Activated CD4-positive, alpha-beta memory T cell treated with anti-CD3 and anti-CD28 coated beads, Interleukin-2, amount 10 ng/mL, durations not matched to agents 7 days and 5 days (primary cell): Measurements from ENCODE around the gene SLC26A2. TPM values are rescaled to one million over a fixed set of nuclear protein-coding genes. Genes with fewer than 3 reads are reported as not detected.
"Not testable (repeated sequence)": the region's sequence is repeated elsewhere in the genome, so short reads cannot be mapped to it uniquely, and the experiment has no call there.

ENCODE experiments used
- CTCF ChIA-PET: fragments of 350-600 bp; sonication (Branson Sonifier 250); formaldehyde crosslinking; loops from one replicate; lab custom pipeline; 2021; ENCODE audit warnings: antibody characterized with exemption, inconsistent platforms; lab: Charles Lee
- POLR2A ChIA-PET: fragments of 350-600 bp; sonication (Branson Sonifier 250); formaldehyde crosslinking; loops from one replicate; lab custom pipeline; 2021; ENCODE audit warnings: antibody characterized with exemption; lab: Charles Lee
- DNase-seq: peaks from one replicate; pipeline ENCODE4 v3.0.0-alpha.2; 2020
- H3K27ac Mint-ChIP-seq: one replicate; pipeline ENCODE4 v1.8.0; 2021; ENCODE audit warnings: mild to moderate bottlenecking, mixed read lengths
- H3K27me3 Mint-ChIP-seq: one replicate; pipeline ENCODE4 v1.8.0; 2021; ENCODE audit warnings: mixed read lengths
- H3K36me3 Mint-ChIP-seq: one replicate; pipeline ENCODE4 v1.8.0; 2021; ENCODE audit warnings: low read depth, mixed read lengths
- H3K4me1 Mint-ChIP-seq: one replicate; pipeline ENCODE4 v1.8.0; 2021; ENCODE audit warnings: mixed read lengths
- H3K4me3 Mint-ChIP-seq: one replicate; pipeline ENCODE4 v1.8.0; 2021; ENCODE audit warnings: mild to moderate bottlenecking, mixed read lengths
- H3K9me3 Mint-ChIP-seq: one replicate; pipeline ENCODE4 v1.8.0; 2021; ENCODE audit warnings: mixed read lengths
- total RNA-seq, 2 experiments: library from RNA; stranded (reverse); gene quantifications; one replicate each; pipeline ENCODE4 v1.2.3, GENCODE V29; 2021

The SLC26A2 gene
- total RNA-seq, 2 experiments from 2014 or later, result 8.3 to 8.4 TPM

- H3K36me3 Mint-ChIP-seq, result peaks cover 68% of the 10 kb centered on the region
- CTCF ChIA-PET, result interaction anchor here (1.1 to 1.8 kb wide), 4 partner anchors 13 to 197 kb away, joined by 3 to 5 read pairs (median 4); no protein-coding TSS in a partner anchor
- no peaks in the 10 kb centered on the region for H3K9me3 Mint-ChIP-seq
- POLR2A ChIA-PET, result interaction anchor here (0.9 to 1.4 kb wide), 5 partner anchors 10 to 21 kb away, joined by 3 to 5 read pairs (median 3); partner anchors contain the start of genes HMGXB3 and TIGD6
- H3K27ac Mint-ChIP-seq, result peak overlapping the region; percentile 33
- H3K27me3 Mint-ChIP-seq, result no peaks in the 10 kb centered on the region
- DNase-seq, result no peak
- peaks cover 20% of the 10 kb centered on the region for H3K4me1 Mint-ChIP-seq
- no peak overlapping the region for H3K4me3 Mint-ChIP-seq
These were observed 61.1 kb downstream of the SLC26A2 start for GRCh38 chr5:150021491-150022157.

GRCh38 chr5:150022158-150022531, 61.6 kb downstream of the SLC26A2 start:
- Mint-ChIP-seq H3K27me3 (no peaks in the 10 kb centered on the region), H3K36me3 (peaks cover 66% of the 10 kb centered on the region), H3K9me3 (no peaks in the 10 kb centered on the region), H3K4me3 (no peak overlapping the region), H3K27ac (peak overlapping the region; percentile 33), H3K4me1 (peaks cover 20% of the 10 kb centered on the region)
- CTCF ChIA-PET, result interaction anchor here (0.6 to 1.8 kb wide), 4 partner anchors 20 to 1059 kb away, joined by 3 to 5 read pairs (median 4); no protein-coding TSS in a partner anchor
- DNase-seq, result no peak
- POLR2A ChIA-PET, result interaction anchor here (0.9 to 1.4 kb wide), 4 partner anchors 9 to 21 kb away, joined by 3 to 4 read pairs (median 4); no protein-coding TSS in a partner anchor

- ChIA-PET POLR2A (interaction anchor here (0.9 to 1.4 kb wide), 4 partner anchors 8 to 22 kb away, joined by 3 to 4 read pairs (median 4); partner anchors contain the start of genes HMGXB3 and TIGD6), CTCF (interaction anchor here (0.6 to 1.7 kb wide), 4 partner anchors 14 to 1059 kb away, joined by 3 to 5 read pairs (median 3); no protein-coding TSS in a partner anchor)
- no peak overlapping the region for H3K4me3 Mint-ChIP-seq
- no peaks in the 10 kb centered on the region for H3K27me3 Mint-ChIP-seq
- peaks cover 65% of the 10 kb centered on the region for H3K36me3 Mint-ChIP-seq
- H3K27ac Mint-ChIP-seq, result peak overlapping the region; percentile 33
- no peak for DNase-seq
- peaks cover 20% of the 10 kb centered on the region for H3K4me1 Mint-ChIP-seq
- no peaks in the 10 kb centered on the region for H3K9me3 Mint-ChIP-seq
These were observed 62.1 kb downstream of the SLC26A2 start for GRCh38 chr5:150022681-150023080.

GRCh38 chr5:150023136-150023535, 62.6 kb downstream of the SLC26A2 start:
- peaks cover 70% of the 10 kb centered on the region for H3K36me3 Mint-ChIP-seq
- CTCF ChIA-PET, result interaction anchor here (0.9 to 1.7 kb wide), 5 partner anchors 14 to 195 kb away, joined by 3 to 5 read pairs (median 3); no protein-coding TSS in a partner anchor
- DNase-seq, result no peak
- no peak overlapping the region for H3K27ac Mint-ChIP-seq
- peaks cover 20% of the 10 kb centered on the region for H3K4me1 Mint-ChIP-seq
- no peak overlapping the region for H3K4me3 Mint-ChIP-seq
- POLR2A ChIA-PET, result interaction anchor here (1.1 to 1.4 kb wide), 2 partner anchors 11 to 23 kb away, joined by 4 read pairs; partner anchors contain the start of genes HMGXB3 and TIGD6
- no peaks in the 10 kb centered on the region for H3K9me3 Mint-ChIP-seq
- H3K27me3 Mint-ChIP-seq, result no peaks in the 10 kb centered on the region

- no peak for DNase-seq
- no peak overlapping the region for H3K27ac Mint-ChIP-seq
- H3K36me3 Mint-ChIP-seq, result peaks cover 67% of the 10 kb centered on the region
- no peak overlapping the region for H3K4me3 Mint-ChIP-seq
- H3K4me1 Mint-ChIP-seq, result peaks cover 20% of the 10 kb centered on the region
- no peaks in the 10 kb centered on the region for H3K9me3 Mint-ChIP-seq
- H3K27me3 Mint-ChIP-seq, result no peaks in the 10 kb centered on the region
- CTCF ChIA-PET, result interaction anchor here (1.4 kb wide), 1 partner anchor 97 kb away, joined by 3 read pairs; no protein-coding TSS in a partner anchor
- POLR2A ChIA-PET, result no interaction called here
These were observed 63.9 kb downstream of the SLC26A2 start for GRCh38 chr5:150024346-150024984.

GRCh38 chr5:150026682-150027172, 66.2 kb downstream of the SLC26A2 start:
- peaks cover 9% of the 10 kb centered on the region for H3K4me1 Mint-ChIP-seq
- ChIA-PET POLR2A (interaction anchor here (1.2 kb wide), 1 partner anchor 13 kb away, joined by 3 read pairs; no protein-coding TSS in a partner anchor), CTCF (no interaction called here)
- H3K4me3 Mint-ChIP-seq, result no peak overlapping the region
- no peaks in the 10 kb centered on the region for H3K27me3 Mint-ChIP-seq
- no peaks in the 10 kb centered on the region for H3K9me3 Mint-ChIP-seq
- no peak overlapping the region for H3K27ac Mint-ChIP-seq
- no peak for DNase-seq
- peaks cover 64% of the 10 kb centered on the region for H3K36me3 Mint-ChIP-seq

GRCh38 chr5:150028047-150028446, 67.5 kb downstream of the SLC26A2 start:
- CTCF ChIA-PET, result interaction anchor here (1.0 to 1.3 kb wide), 2 partner anchors 13 to 135 kb away, joined by 3 to 4 read pairs; no protein-coding TSS in a partner anchor
- DNase-seq, H3K27ac Mint-ChIP-seq, H3K9me3 Mint-ChIP-seq, H3K4me1 Mint-ChIP-seq, H3K4me3 Mint-ChIP-seq, H3K27me3 Mint-ChIP-seq, POLR2A ChIA-PET: not testable (repeated sequence)
- H3K36me3 Mint-ChIP-seq, result peaks cover 62% of the 10 kb centered on the region

- no peak overlapping the region for H3K4me3 Mint-ChIP-seq
- H3K27me3 Mint-ChIP-seq, result no peaks in the 10 kb centered on the region
- no peaks in the 10 kb centered on the region for H3K4me1 Mint-ChIP-seq
- H3K9me3 Mint-ChIP-seq, result no peaks in the 10 kb centered on the region
- H3K36me3 Mint-ChIP-seq, result peaks cover 83% of the 10 kb centered on the region
- ChIA-PET CTCF (interaction anchor here (1.4 to 1.6 kb wide), 2 partner anchors 12 to 37 kb away, joined by 3 to 4 read pairs; no protein-coding TSS in a partner anchor), POLR2A (interaction anchor here (1.2 kb wide), 1 partner anchor 11 kb away, joined by 4 read pairs; no protein-coding TSS in a partner anchor)
- H3K27ac Mint-ChIP-seq, result no peak overlapping the region
- DNase-seq, result no peak
These were observed 72.8 kb downstream of the SLC26A2 start for GRCh38 chr5:150033334-150033733.

GRCh38 chr5:150034662-150035061, 74.1 kb downstream of the SLC26A2 start:
- Mint-ChIP-seq H3K27me3 (no peaks in the 10 kb centered on the region), H3K27ac (no peak overlapping the region), H3K9me3 (no peaks in the 10 kb centered on the region), H3K4me3 (no peak overlapping the region), H3K4me1 (no peaks in the 10 kb centered on the region), H3K36me3 (peaks cover 81% of the 10 kb centered on the region)
- ChIA-PET POLR2A (no interaction called here), CTCF (interaction anchor here (0.9 to 1.6 kb wide), 3 partner anchors 11 to 38 kb away, joined by 3 to 4 read pairs (median 3); no protein-coding TSS in a partner anchor)
- DNase-seq, result no peak

GRCh38 chr5:150035139-150035895, 74.8 kb downstream of the SLC26A2 start:
- ChIA-PET POLR2A (no interaction called here), CTCF (interaction anchor here (0.9 to 1.6 kb wide), 2 partner anchors 14 to 39 kb away, joined by 3 read pairs; no protein-coding TSS in a partner anchor)
- peaks cover 82% of the 10 kb centered on the region for H3K36me3 Mint-ChIP-seq
- H3K9me3 Mint-ChIP-seq, result no peaks in the 10 kb centered on the region
- no peaks in the 10 kb centered on the region for H3K27me3 Mint-ChIP-seq
- peak overlapping the region; percentile 28 for H3K27ac Mint-ChIP-seq
- no peak for DNase-seq
- H3K4me1 Mint-ChIP-seq, result no peaks in the 10 kb centered on the region
- H3K4me3 Mint-ChIP-seq, result no peak overlapping the region

- H3K4me3 Mint-ChIP-seq, result no peak overlapping the region
- H3K4me1 Mint-ChIP-seq, result no peaks in the 10 kb centered on the region
- CTCF ChIA-PET, result interaction anchor here (0.6 kb wide), 1 partner anchor 13 kb away, joined by 3 read pairs; no protein-coding TSS in a partner anchor
- H3K9me3 Mint-ChIP-seq, result no peaks in the 10 kb centered on the region
- no peak for DNase-seq
- POLR2A ChIA-PET, result no interaction called here
- H3K27ac Mint-ChIP-seq, result no peak overlapping the region
- H3K27me3 Mint-ChIP-seq, result no peaks in the 10 kb centered on the region
- H3K36me3 Mint-ChIP-seq, result peaks cover 84% of the 10 kb centered on the region
These were observed 76.0 kb downstream of the SLC26A2 start for GRCh38 chr5:150036513-150036912.
